GM23248 (cell line): ENCODE results near the gene ABLIM3.

Source experiments
- EZH2 ChIP-seq: fragments of 200-600 bp; sonication (generic); IDR thresholded peaks from 2 replicates; pipeline ENCODE4 v1.6.1; 2018; ENCODE audit warnings: antibody characterized with exemption, mild to moderate bottlenecking; ENCODE audit not compliant: insufficient read depth, poor library complexity, severe bottlenecking
- EZH2phosphoT487 ChIP-seq: fragments of 200-600 bp; sonication (generic); IDR thresholded peaks from 2 replicates; pipeline ENCODE4 v1.6.1; 2018; ENCODE audit warnings: antibody characterized with exemption, moderate library complexity, mild to moderate bottlenecking, low read depth; ENCODE audit not compliant: insufficient read depth

DNA sequence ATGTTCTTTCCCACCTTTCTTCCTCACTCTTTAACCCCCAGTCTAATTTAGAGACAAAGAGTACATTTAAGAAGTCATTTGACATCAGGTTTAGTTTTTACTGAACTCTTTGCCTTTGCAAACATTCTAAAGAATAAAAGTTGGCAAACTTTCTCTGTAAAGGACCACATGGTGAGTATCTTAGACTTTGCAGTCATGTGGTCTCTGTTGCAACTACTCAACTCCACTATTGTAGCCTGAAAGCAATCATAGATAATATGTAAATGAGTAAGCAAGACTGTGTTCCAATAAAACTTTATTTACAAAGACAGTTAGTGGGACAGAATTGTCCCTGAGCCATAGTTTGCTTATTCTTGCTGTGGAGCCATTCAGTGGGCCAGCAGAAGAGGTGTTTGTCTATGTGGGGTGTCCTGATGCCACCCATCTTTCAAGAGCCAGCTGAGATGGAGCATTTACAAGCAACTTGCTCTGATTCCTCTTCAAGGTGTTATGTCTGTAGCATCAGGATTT is 25.4 kb downstream of the ABLIM3 start:
- TF ChIP-seq EZH2 (no peak), EZH2phosphoT487 (no peak)
